DND-41 (cell line): ENCODE measurements around the gene ZNF644.

Source experiments
- EZH2 ChIP-seq: IDR thresholded peaks from 3 replicates; pipeline ENCODE4 v1.6.1; 2012; ENCODE audit warnings: borderline replicate concordance, low read depth, mild to moderate bottlenecking, moderate library complexity, low read length, inconsistent platforms; ENCODE audit not compliant: severe bottlenecking
- TF ChIP-seq, protein P1 (sequence below): IDR thresholded peaks from 2 replicates; pipeline ENCODE4 v1.5.1; 2012; ENCODE audit warnings: borderline replicate concordance, low read length, moderate library complexity, mild to moderate bottlenecking; ENCODE audit not compliant: poor library complexity, severe bottlenecking; ENCODE audit errors: extremely low read depth

DNA sequence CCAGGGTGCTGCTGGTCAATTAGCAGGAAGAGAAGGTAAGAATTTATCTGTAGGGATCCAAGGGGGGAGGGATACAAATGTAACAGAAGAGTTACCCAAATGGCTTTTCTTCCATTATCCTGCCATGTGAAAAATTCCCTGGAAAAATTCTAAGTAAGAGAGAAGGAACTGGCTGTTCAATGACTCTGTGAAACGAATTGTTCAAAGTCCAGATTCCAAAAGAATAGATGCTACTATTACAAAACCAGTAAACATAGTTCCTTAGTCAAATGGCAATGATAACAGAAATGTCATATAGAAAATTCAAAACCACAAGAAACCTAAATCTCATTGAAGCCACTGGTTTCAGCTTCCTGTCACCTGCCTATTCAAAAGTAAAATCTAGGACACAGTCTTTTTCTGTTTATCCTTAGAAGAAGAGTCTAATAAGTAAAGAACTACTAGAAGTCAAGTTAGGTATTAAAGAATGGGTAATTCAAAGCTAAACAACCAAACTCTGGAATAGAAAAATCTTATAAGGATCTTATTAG is 102.6 kb downstream of the ZNF644 start:
- TF ChIP-seq, protein P1, sequence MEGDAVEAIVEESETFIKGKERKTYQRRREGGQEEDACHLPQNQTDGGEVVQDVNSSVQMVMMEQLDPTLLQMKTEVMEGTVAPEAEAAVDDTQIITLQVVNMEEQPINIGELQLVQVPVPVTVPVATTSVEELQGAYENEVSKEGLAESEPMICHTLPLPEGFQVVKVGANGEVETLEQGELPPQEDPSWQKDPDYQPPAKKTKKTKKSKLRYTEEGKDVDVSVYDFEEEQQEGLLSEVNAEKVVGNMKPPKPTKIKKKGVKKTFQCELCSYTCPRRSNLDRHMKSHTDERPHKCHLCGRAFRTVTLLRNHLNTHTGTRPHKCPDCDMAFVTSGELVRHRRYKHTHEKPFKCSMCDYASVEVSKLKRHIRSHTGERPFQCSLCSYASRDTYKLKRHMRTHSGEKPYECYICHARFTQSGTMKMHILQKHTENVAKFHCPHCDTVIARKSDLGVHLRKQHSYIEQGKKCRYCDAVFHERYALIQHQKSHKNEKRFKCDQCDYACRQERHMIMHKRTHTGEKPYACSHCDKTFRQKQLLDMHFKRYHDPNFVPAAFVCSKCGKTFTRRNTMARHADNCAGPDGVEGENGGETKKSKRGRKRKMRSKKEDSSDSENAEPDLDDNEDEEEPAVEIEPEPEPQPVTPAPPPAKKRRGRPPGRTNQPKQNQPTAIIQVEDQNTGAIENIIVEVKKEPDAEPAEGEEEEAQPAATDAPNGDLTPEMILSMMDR = no peak
- TF ChIP-seq EZH2 = no peak
